CD1c-positive myeloid dendritic cell (primary cell): ENCODE results near the gene PROK2.
A peak's percentile ranks its signal among the peaks of the same experiment; 100 is the strongest.

ENCODE experiments used
- DNase-seq: peaks from one replicate; pipeline ENCODE4 v3.0.0-alpha.2; 2016; ENCODE audit errors: extremely low spot score

Gene PROK2

GRCh38 chr3:71786551-71786950, 1.6 kb upstream of the PROK2 start:
- no peak for DNase-seq

GRCh38 chr3:71786217-71786549, 1.2 kb upstream of the PROK2 start:
- DNase-seq = no peak

GRCh38 chr3:71785532-71786216, 726 bp upstream of the PROK2 start:
- no peak for DNase-seq

GRCh38 chr3:71784201-71784913, 591 bp downstream of the PROK2 start:
- peak; percentile 34 for DNase-seq

- no peak for DNase-seq
Measured at GRCh38 chr3:71783152-71783551, 1.8 kb downstream of the PROK2 start.

GRCh38 chr3:71780430-71780829, 4.5 kb downstream of the PROK2 start:
- DNase-seq = no peak

- DNase-seq = peak; percentile 51
Measured at GRCh38 chr3:71779674-71780377, 5.1 kb downstream of the PROK2 start.

GRCh38 chr3:71778353-71778752, 6.6 kb downstream of the PROK2 start:
- DNase-seq = no peak

- no peak for DNase-seq
Measured at GRCh38 chr3:71776538-71776937, 8.4 kb downstream of the PROK2 start.

- no peak for DNase-seq
Measured at GRCh38 chr3:71771884-71772283, 13.1 kb downstream of the PROK2 start.

GRCh38 chr3:71771126-71771525, 13.8 kb downstream of the PROK2 start:
- no peak for DNase-seq

GRCh38 chr3:71763426-71763825, 21.5 kb downstream of the PROK2 start:
- DNase-seq = no peak

GRCh38 chr3:71760140-71760539, 24.8 kb downstream of the PROK2 start:
- DNase-seq = no peak

GRCh38 chr3:71759401-71759800, 25.5 kb downstream of the PROK2 start:
- peak; percentile 69 for DNase-seq

- DNase-seq = peak; percentile 72
Measured at GRCh38 chr3:71758091-71758490, 26.9 kb downstream of the PROK2 start.

GRCh38 chr3:71754610-71755253, 30.2 kb downstream of the PROK2 start:
- DNase-seq = no peak

GRCh38 chr3:71753701-71754609, 31.0 kb downstream of the PROK2 start, which contains the start of gene GPR27:
TSS of gene GPR27 (plus strand) at chr3:71753855. CDS start at chr3:71754050, 195 bp downstream.
- DNase-seq = peak; percentile 37

GRCh38 chr3:71752831-71753700, 31.9 kb downstream of the PROK2 start:
- no peak for DNase-seq

- DNase-seq = no peak
Measured at GRCh38 chr3:71751602-71752001, 33.3 kb downstream of the PROK2 start.

GRCh38 chr3:71744738-71745137, 40.2 kb downstream of the PROK2 start:
- no peak for DNase-seq
